HepG2 (cell line): ENCODE data around the gene C1QTNF1. TPM values are rescaled to one million over a fixed set of nuclear protein-coding genes. Genes with fewer than 3 reads are reported as not detected.

Experiments used
- ATAD3A ChIP-seq: sonication (generic); formaldehyde crosslinking; IDR thresholded peaks from 2 replicates; pipeline ENCODE4 v1.4.0; 2020; ENCODE audit warnings: missing genetic modification reagents
- IKZF1 ChIP-seq: fragments of 450-650 bp; IDR thresholded peaks from 2 replicates; pipeline ENCODE4 v1.7.1; 2016
- KDM5A ChIP-seq: fragments of 200-600 bp; sonication (generic); IDR thresholded peaks from 2 replicates; pipeline ENCODE4 v1.7.0; 2018; ENCODE audit warnings: antibody characterized with exemption, mild to moderate bottlenecking, low read length, borderline replicate concordance
- KLF9 ChIP-seq: IDR thresholded peaks from 2 replicates; pipeline ENCODE4 v1.6.1; 2016; ENCODE audit warnings: low read depth
- MXD4 ChIP-seq: IDR thresholded peaks from 2 replicates; pipeline ENCODE4 v1.6.1; 2016; ENCODE audit warnings: mild to moderate bottlenecking, missing biosample characterization, missing genetic modification reagents
- NFATC3 ChIP-seq: sonication (generic); formaldehyde crosslinking; IDR thresholded peaks from 2 replicates; pipeline ENCODE4 v1.5.1; 2020; ENCODE audit warnings: mild to moderate bottlenecking, missing genetic modification reagents
- PHF21A ChIP-seq: sonication (generic); formaldehyde crosslinking; IDR thresholded peaks from 2 replicates; pipeline ENCODE4 v1.5.0; 2020; ENCODE audit warnings: mild to moderate bottlenecking, missing genetic modification reagents
- PLRG1 ChIP-seq: fragments of 450-650 bp; conservative IDR thresholded peaks from 2 replicates; pipeline ENCODE4 v1.6.1; 2016
- RFX3 ChIP-seq: IDR thresholded peaks from 2 replicates; pipeline ENCODE4 v1.6.1; 2016; ENCODE audit warnings: missing biosample characterization, missing genetic modification reagents
- RFXANK ChIP-seq: IDR thresholded peaks from 2 replicates; pipeline ENCODE4 v1.6.1; 2016
- RORA ChIP-seq: sonication (generic); formaldehyde crosslinking; IDR thresholded peaks from 2 replicates; pipeline ENCODE4 v1.5.0; 2020; ENCODE audit warnings: mild to moderate bottlenecking, missing genetic modification reagents, moderate library complexity
- SP4 ChIP-seq: sonication (generic); formaldehyde crosslinking; IDR thresholded peaks from 2 replicates; pipeline ENCODE4 v1.8.1; 2023; ENCODE audit warnings: mild to moderate bottlenecking, missing genetic modification reagents
- TP53 ChIP-seq: sonication (generic); formaldehyde crosslinking; conservative IDR thresholded peaks from 2 replicates; pipeline ENCODE4 v1.4.0; 2020; ENCODE audit warnings: missing genetic modification reagents
- XBP1 ChIP-seq: sonication (generic); formaldehyde crosslinking; IDR thresholded peaks from 2 replicates; pipeline ENCODE4 v1.5.0; 2020; ENCODE audit warnings: missing genetic modification reagents
- ZNF44 ChIP-seq: sonication (generic); formaldehyde crosslinking; IDR thresholded peaks from 2 replicates; pipeline ENCODE4 v1.5.1; 2020; ENCODE audit warnings: mild to moderate bottlenecking, missing genetic modification reagents
- ZNF451 ChIP-seq: sonication (generic); formaldehyde crosslinking; IDR thresholded peaks from 2 replicates; pipeline ENCODE4 v1.5.0; 2020; ENCODE audit warnings: mild to moderate bottlenecking, missing genetic modification reagents
- ZNF496 ChIP-seq: sonication (generic); formaldehyde crosslinking; IDR thresholded peaks from 2 replicates; pipeline ENCODE4 v1.8.1; 2023; ENCODE audit warnings: mild to moderate bottlenecking, moderate library complexity, missing genetic modification reagents; ENCODE audit not compliant: insufficient replicate concordance
- ZNF7 ChIP-seq: IDR thresholded peaks from 2 replicates; pipeline ENCODE4 v1.6.1; 2016; ENCODE audit warnings: missing biosample characterization, missing genetic modification reagents
- polyA plus RNA-seq, 8 experiments: library from polyadenylated mRNA; depleted of rRNA in 3 of 8; stranded (reverse) in 7 of 8; unstranded in 1 of 8; fragments of >200 nt; fragmentation: Illumina TruSeq in 4 of 8; extraction: Trizol in 4 of 8; gene quantifications; 2 replicates each; pipeline versions ENCODE4 v1.2.1 to v1.2.3, GENCODE V29; 2011 to 2016; ENCODE audit warnings: low read depth in 4 of 8, missing spikeins in 1 of 8, mixed read lengths in 1 of 8; ENCODE audit not compliant: insufficient read depth in 1 of 8
- total RNA-seq, 5 experiments: library from RNA; depleted of rRNA; stranded (reverse); fragments of >200 nt; fragmentation: Illumina TruSeq; extraction: Trizol; gene quantifications; 2 replicates each; pipeline ENCODE4 v1.2.3, GENCODE V29; 2016; ENCODE audit warnings: low read depth in 1 of 5
- TF ChIP-seq, protein P1 (sequence below), 2 experiments: sonication (generic) in 1 of 2; formaldehyde crosslinking in 1 of 2; IDR thresholded peaks; 2 replicates each; pipeline versions ENCODE4 v1.5.1 to v1.6.1; 2011 to 2020; ENCODE audit warnings: borderline replicate concordance in 1 of 2, low read depth in 1 of 2, low read length in 1 of 2, mild to moderate bottlenecking in 1 of 2, missing genetic modification reagents in 1 of 2, moderate library complexity in 1 of 2
- TF ChIP-seq, protein P2 (sequence below): sonication (generic); formaldehyde crosslinking; IDR thresholded peaks from 2 replicates; pipeline ENCODE4 v1.5.0; 2020; ENCODE audit warnings: mild to moderate bottlenecking, missing genetic modification reagents
- TF ChIP-seq, protein P3 (sequence below): sonication (generic); formaldehyde crosslinking; IDR thresholded peaks from 2 replicates; pipeline ENCODE4 v1.8.1; 2023; ENCODE audit warnings: mild to moderate bottlenecking, missing genetic modification reagents
- TF ChIP-seq, protein P4 (sequence below): sonication (generic); formaldehyde crosslinking; IDR thresholded peaks from 2 replicates; pipeline ENCODE4 v1.4.0; 2020; ENCODE audit warnings: missing genetic modification reagents
- TF ChIP-seq, protein P5 (sequence below): sonication (generic); formaldehyde crosslinking; IDR thresholded peaks from 2 replicates; pipeline ENCODE4 v1.5.0; 2020; ENCODE audit warnings: missing genetic modification reagents, mild to moderate bottlenecking, borderline replicate concordance

Gene C1QTNF1
- total and polyA plus RNA-seq, 2 of the 13 experiments (the other 11 are each of a cell fraction or from before 2014, with no cell fraction given), result 0.18 to 0.86 TPM

DNA sequence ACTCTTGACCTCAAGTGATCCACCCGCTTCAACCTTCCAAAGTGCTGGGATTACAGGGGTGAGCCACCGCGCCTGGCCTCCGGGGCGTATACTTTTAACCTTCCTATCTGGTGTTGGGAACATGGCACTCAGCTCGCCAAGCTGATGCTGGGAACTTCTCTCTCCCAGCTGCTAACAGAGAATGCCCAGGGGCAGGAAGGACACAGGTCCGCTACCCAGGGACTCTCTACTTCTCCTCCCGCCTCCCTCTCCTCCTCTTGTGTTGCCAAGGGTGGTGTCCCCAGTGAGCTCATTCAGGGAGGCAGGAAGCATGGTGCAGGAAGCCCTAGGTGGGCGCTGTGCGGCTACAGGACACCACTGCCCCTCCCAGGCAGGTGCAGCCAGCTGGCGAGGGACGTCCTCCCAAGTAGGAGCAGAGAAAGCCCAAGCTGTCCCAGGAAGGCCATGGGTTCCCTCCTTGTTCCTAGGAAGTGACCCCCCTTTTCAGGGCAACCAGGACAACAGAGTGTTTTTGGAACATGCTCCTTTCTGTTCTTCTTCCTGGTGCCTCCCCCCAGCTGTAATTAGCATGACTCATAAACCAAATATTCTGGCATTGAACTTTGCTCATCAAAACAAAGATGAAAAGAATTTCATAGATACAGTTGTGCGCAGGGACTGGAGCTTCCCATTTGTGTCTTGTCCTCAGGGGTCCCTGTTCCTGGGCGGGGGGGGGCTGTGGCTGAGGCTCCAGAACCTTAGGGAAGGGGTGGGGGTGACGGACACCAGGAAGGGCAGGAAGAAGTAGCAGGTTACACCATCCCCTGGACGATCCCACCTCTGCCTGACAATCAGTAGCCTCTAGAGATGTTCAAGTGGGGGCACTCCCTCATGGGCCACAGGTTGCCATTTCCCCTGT, 2.7 kb downstream of the C1QTNF1 start (continued):
- TF ChIP-seq, protein P1, sequence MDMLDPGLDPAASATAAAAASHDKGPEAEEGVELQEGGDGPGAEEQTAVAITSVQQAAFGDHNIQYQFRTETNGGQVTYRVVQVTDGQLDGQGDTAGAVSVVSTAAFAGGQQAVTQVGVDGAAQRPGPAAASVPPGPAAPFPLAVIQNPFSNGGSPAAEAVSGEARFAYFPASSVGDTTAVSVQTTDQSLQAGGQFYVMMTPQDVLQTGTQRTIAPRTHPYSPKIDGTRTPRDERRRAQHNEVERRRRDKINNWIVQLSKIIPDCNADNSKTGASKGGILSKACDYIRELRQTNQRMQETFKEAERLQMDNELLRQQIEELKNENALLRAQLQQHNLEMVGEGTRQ (IDR thresholded peaks at IDR 0.05; ENCODE audit: low read depth, low read length), result no peak
- TF ChIP-seq, protein P1 (CRISPR knock-in tag; IDR thresholded peaks at IDR 0.05; ENCODE audit: borderline replicate concordance), result no peak
- TF ChIP-seq TP53 (CRISPR knock-in tag) (0 out of 2 replicates have a peak, but pooled peaks have one; percentile 57), SP4 (CRISPR knock-in tag) (no peak; the same call in 1 of the 2 replicates), ZNF7 (peak; percentile 32; the same call in 1 of the 2 replicates), ZNF496 (CRISPR knock-in tag) (no peak), ATAD3A (CRISPR knock-in tag) (no peak), PHF21A (CRISPR knock-in tag) (peak; percentile 95), KDM5A (no peak), PLRG1 (no peak), IKZF1 (no peak), KLF9 (no peak; the same call in 1 of the 2 replicates), RFXANK (CRISPR knock-in tag) (no peak; the same call in 1 of the 2 replicates), ZNF44 (CRISPR knock-in tag) (0 out of 2 replicates have a peak, but pooled peaks have one; percentile 49), RORA (no peak), ZNF451 (CRISPR knock-in tag) (no peak), XBP1 (CRISPR knock-in tag) (no peak), NFATC3 (no peak), MXD4 (CRISPR knock-in tag) (peak; percentile 74), RFX3 (CRISPR knock-in tag) (peak; percentile 28; the same call in 1 of the 2 replicates)
- TF ChIP-seq, protein P2, sequence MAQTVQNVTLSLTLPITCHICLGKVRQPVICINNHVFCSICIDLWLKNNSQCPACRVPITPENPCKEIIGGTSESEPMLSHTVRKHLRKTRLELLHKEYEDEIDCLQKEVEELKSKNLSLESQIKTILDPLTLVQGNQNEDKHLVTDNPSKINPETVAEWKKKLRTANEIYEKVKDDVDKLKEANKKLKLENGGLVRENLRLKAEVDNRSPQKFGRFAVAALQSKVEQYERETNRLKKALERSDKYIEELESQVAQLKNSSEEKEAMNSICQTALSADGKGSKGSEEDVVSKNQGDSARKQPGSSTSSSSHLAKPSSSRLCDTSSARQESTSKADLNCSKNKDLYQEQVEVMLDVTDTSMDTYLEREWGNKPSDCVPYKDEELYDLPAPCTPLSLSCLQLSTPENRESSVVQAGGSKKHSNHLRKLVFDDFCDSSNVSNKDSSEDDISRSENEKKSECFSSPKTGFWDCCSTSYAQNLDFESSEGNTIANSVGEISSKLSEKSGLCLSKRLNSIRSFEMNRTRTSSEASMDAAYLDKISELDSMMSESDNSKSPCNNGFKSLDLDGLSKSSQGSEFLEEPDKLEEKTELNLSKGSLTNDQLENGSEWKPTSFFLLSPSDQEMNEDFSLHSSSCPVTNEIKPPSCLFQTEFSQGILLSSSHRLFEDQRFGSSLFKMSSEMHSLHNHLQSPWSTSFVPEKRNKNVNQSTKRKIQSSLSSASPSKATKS (CRISPR knock-in tag), result no peak
- TF ChIP-seq, protein P3, sequence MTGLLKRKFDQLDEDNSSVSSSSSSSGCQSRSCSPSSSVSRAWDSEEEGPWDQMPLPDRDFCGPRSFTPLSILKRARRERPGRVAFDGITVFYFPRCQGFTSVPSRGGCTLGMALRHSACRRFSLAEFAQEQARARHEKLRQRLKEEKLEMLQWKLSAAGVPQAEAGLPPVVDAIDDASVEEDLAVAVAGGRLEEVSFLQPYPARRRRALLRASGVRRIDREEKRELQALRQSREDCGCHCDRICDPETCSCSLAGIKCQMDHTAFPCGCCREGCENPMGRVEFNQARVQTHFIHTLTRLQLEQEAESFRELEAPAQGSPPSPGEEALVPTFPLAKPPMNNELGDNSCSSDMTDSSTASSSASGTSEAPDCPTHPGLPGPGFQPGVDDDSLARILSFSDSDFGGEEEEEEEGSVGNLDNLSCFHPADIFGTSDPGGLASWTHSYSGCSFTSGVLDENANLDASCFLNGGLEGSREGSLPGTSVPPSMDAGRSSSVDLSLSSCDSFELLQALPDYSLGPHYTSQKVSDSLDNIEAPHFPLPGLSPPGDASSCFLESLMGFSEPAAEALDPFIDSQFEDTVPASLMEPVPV (CRISPR knock-in tag), result 0 out of 2 replicates have a peak, but pooled peaks have one; percentile 23
- TF ChIP-seq, protein P4, sequence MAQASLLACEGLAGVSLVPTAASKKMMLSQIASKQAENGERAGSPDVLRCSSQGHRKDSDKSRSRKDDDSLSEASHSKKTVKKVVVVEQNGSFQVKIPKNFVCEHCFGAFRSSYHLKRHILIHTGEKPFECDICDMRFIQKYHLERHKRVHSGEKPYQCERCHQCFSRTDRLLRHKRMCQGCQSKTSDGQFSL (CRISPR knock-in tag), result peak; percentile 96
- TF ChIP-seq, protein P5, sequence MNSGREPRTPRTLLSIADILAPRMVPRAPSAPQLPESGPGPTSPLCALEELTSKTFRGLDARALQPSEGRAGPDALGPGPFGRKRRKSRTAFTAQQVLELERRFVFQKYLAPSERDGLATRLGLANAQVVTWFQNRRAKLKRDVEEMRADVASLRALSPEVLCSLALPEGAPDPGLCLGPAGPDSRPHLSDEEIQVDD (CRISPR knock-in tag), result no peak
